Measurements from ENCODE around the gene PRDM16. TPM values are rescaled to one million over a fixed set of nuclear protein-coding genes. Genes with fewer than 3 reads are reported as not detected.

Gene PRDM16
- total RNA-seq, 1 donor from 2014 or later = 0.79 TPM

DNA sequence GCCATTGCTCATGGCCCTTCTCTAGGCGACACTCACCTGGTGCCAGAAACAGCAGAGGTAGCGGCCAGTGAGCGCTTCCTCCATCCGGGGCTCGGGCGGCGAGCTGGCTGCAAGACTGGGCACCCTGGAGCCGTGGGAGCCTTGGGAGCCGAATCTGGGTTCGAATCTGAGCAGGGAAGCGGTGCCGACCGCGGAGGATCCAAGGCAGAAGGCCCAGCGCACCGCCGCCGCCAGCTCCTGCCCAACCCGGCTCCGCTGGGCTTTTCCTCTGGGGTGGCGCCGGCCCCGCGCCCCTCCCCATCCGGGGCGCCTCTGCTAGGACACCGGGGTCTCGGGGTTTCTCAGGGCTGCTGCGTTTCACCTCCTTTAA lies 1.7 kb upstream of the PRDM16 start:
- TF ChIP-seq, protein P1, sequence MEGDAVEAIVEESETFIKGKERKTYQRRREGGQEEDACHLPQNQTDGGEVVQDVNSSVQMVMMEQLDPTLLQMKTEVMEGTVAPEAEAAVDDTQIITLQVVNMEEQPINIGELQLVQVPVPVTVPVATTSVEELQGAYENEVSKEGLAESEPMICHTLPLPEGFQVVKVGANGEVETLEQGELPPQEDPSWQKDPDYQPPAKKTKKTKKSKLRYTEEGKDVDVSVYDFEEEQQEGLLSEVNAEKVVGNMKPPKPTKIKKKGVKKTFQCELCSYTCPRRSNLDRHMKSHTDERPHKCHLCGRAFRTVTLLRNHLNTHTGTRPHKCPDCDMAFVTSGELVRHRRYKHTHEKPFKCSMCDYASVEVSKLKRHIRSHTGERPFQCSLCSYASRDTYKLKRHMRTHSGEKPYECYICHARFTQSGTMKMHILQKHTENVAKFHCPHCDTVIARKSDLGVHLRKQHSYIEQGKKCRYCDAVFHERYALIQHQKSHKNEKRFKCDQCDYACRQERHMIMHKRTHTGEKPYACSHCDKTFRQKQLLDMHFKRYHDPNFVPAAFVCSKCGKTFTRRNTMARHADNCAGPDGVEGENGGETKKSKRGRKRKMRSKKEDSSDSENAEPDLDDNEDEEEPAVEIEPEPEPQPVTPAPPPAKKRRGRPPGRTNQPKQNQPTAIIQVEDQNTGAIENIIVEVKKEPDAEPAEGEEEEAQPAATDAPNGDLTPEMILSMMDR (IDR thresholded peaks at IDR 0.05; ENCODE audit: insufficient read depth, low read length, severe bottlenecking) = no peak
- no peak for DNase-seq (ENCODE audit: low read depth)
- peaks cover 10% of the 10 kb centered on the region for H3K27me3 ChIP-seq (ENCODE audit: control insufficient read depth, insufficient read depth, low read length)
- no peaks in the 10 kb centered on the region for H3K36me3 ChIP-seq (ENCODE audit: control insufficient read depth, insufficient read depth, low read length)
- no peak overlapping the region for H3K4me3 ChIP-seq (ENCODE audit: low read depth, low read length)
- FAIRE-seq = no peak

- TF ChIP-seq, protein P1 (IDR thresholded peaks at IDR 0.05; ENCODE audit: insufficient read depth, low read length, severe bottlenecking) = no peak
- no peak for DNase-seq (ENCODE audit: low read depth)
- Histone ChIP-seq H3K4me3 (ENCODE audit: low read depth, low read length) (peak overlapping the region; percentile 59), H3K27me3 (ENCODE audit: control insufficient read depth, insufficient read depth, low read length) (peaks cover 12% of the 10 kb centered on the region), H3K36me3 (ENCODE audit: control insufficient read depth, insufficient read depth, low read length) (no peaks in the 10 kb centered on the region)
- no peak for FAIRE-seq
Measured at GRCh38 chr1:3067671-3068563, 1.1 kb upstream of the PRDM16 start.

GRCh38 chr1:3069491-3070308 lies 697 bp downstream of the PRDM16 start:
- DNase-seq (ENCODE audit: low read depth) = peak; percentile 27
- TF ChIP-seq, protein P1 (IDR thresholded peaks at IDR 0.05; ENCODE audit: insufficient read depth, low read length, severe bottlenecking) = peak; percentile 43
- H3K27me3 ChIP-seq (ENCODE audit: control insufficient read depth, insufficient read depth, low read length) = peaks cover 14% of the 10 kb centered on the region
- no peaks in the 10 kb centered on the region for H3K36me3 ChIP-seq (ENCODE audit: control insufficient read depth, insufficient read depth, low read length)
- no peak for FAIRE-seq
- H3K4me3 ChIP-seq (ENCODE audit: low read depth, low read length) = peak overlapping the region; percentile 59

DNA sequence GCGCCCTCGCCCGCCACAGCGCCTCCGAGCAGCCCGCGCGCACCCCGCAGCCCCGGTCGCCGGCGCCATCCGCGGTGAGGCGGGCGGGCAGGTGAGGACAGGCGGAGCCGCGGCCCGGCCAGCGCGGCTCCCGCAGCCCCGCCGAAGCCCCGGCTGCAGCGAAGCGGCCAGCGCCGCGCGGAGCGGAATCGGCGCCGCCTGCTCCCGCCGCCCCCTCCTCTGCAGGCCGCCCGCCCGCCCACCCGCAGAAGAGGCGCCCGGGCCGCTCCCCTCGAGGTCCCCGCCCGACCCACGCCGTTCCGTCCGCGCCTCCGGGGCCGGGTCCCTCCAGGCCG lies 1.3 kb downstream of the PRDM16 start:
- DNase-seq (ENCODE audit: low read depth) (no peak), FAIRE-seq (no peak)
- Histone ChIP-seq H3K4me3 (ENCODE audit: low read depth, low read length) (peak overlapping the region; percentile 59), H3K27me3 (ENCODE audit: control insufficient read depth, insufficient read depth, low read length) (peaks cover 14% of the 10 kb centered on the region), H3K36me3 (ENCODE audit: control insufficient read depth, insufficient read depth, low read length) (no peaks in the 10 kb centered on the region)
- TF ChIP-seq, protein P1 (IDR thresholded peaks at IDR 0.05; ENCODE audit: insufficient read depth, low read length, severe bottlenecking) = no peak

DNA sequence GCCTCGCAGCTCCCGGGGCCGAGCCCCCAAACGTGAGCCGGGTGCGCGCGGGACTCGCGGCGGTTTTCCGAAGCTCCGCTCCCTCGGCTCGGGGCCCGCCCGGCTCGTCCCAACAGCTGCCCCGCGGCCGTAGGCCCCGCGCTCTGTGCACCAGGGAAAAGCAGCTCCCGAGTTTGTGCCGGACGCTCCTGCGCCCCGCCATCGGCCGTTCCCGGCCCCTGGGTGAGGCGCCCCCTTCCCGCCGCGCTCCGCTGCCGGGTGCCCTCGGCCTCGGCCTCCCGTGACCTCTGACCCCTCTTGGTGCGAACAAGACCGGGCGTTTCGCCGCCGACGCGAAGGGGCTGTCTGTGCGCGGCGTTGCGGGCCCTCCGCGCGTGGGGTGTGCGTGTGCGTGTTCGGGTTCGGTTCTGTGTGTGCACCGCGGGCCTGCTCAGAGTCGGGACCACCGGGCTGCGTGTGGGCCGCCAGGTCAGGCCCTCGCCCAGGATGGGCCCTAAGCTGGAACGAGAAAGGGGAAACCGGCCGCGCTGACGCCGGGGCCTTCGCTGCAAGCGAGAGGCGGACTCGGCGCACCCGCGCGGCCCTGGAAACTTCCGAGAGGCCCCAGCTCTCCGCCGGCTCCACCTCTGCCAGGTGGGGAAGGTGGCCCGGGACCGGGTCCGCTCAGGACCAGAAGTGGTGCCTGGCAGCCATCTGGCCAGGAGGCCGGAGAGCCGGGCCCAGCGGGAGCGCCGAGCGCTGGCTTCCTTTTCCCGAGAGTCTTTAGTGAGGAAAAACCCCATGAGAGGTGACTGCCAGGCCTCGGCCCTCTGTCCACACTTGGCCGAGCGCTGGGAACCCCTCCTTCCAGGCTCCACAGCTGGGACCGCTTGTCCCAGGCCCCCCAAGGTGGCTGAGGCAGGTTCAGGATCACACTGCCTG lies 1.9 kb downstream of the PRDM16 start:
- peaks cover 14% of the 10 kb centered on the region for H3K27me3 ChIP-seq (ENCODE audit: control insufficient read depth, insufficient read depth, low read length)
- TF ChIP-seq, protein P1 (IDR thresholded peaks at IDR 0.05; ENCODE audit: insufficient read depth, low read length, severe bottlenecking) = no peak
- H3K4me3 ChIP-seq (ENCODE audit: low read depth, low read length) = peak overlapping the region; percentile 59

More for the DNA sequence above, 1.9 kb downstream of the PRDM16 start:
- FAIRE-seq (no peak), DNase-seq (ENCODE audit: low read depth) (peak; percentile 11)
- H3K36me3 ChIP-seq (ENCODE audit: control insufficient read depth, insufficient read depth, low read length) = no peaks in the 10 kb centered on the region

Data from bronchial epithelial cell (primary cell).